ENCODE results near the gene NME7.
A peak's percentile ranks its signal among the peaks of the same experiment; 100 is the strongest.

NME7 gene

DNA sequence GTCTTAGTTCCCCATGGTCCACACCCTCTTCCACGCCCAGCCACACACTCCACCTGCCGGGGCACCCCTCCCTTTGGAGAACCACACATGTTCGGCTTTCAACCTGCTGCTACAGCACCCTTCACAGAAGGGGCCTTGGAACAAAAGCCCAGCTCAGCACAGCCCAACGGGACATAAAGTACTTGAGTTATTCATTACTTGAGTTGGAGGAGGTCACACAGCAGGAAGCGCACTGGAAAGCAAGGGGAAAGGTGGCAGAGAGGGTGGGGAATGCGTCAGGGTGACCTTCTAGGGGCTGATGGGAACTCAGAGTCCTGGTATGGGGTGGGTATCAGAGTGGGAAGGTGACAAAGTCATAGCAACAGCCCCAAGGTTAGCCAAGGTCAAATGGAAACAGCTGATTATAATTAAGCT, 264.1 kb downstream of the NME7 start:
- no peak for DNase-seq (ENCODE audit: low spot score)
- CTCF ChIA-PET = no interaction called here

DNA sequence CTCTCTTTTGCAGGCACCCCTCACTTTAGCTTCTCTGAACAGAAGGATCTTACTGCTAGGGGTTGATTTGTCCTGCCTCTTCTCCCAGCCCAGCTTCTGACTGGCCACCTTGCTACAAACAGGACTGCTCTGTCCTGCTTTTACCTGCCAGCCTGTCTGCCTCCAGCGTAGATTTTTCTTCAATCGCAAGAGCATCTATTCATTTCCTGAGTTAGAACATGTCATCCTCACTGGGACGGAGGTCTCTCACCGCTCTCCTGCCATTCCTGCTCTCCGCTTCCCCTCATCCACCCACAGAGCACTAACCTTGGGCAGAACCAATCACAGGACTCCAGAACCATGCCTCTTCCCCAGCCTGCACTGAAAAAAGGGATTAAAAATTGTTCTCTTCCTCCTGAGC, 264.6 kb downstream of the NME7 start:
- POLR2A ChIA-PET (ENCODE audit: low non-redundant PET) = no interaction called here
- no peak for DNase-seq (ENCODE audit: low spot score)
- TF ChIP-seq, protein P1, sequence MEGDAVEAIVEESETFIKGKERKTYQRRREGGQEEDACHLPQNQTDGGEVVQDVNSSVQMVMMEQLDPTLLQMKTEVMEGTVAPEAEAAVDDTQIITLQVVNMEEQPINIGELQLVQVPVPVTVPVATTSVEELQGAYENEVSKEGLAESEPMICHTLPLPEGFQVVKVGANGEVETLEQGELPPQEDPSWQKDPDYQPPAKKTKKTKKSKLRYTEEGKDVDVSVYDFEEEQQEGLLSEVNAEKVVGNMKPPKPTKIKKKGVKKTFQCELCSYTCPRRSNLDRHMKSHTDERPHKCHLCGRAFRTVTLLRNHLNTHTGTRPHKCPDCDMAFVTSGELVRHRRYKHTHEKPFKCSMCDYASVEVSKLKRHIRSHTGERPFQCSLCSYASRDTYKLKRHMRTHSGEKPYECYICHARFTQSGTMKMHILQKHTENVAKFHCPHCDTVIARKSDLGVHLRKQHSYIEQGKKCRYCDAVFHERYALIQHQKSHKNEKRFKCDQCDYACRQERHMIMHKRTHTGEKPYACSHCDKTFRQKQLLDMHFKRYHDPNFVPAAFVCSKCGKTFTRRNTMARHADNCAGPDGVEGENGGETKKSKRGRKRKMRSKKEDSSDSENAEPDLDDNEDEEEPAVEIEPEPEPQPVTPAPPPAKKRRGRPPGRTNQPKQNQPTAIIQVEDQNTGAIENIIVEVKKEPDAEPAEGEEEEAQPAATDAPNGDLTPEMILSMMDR (conservative IDR thresholded peaks at IDR 0.05; ENCODE audit: low read depth) = no peak
- H3K27ac ChIP-seq = peak overlapping the region; percentile 67
- CTCF ChIA-PET = no interaction called here

More for the DNA sequence above, 264.1 kb downstream of the NME7 start:
- POLR2A ChIA-PET (ENCODE audit: low non-redundant PET) = no interaction called here
- TF ChIP-seq, protein P1 (conservative IDR thresholded peaks at IDR 0.05; ENCODE audit: low read depth) = no peak
- H3K27ac ChIP-seq = peak overlapping the region; percentile 67

DNA sequence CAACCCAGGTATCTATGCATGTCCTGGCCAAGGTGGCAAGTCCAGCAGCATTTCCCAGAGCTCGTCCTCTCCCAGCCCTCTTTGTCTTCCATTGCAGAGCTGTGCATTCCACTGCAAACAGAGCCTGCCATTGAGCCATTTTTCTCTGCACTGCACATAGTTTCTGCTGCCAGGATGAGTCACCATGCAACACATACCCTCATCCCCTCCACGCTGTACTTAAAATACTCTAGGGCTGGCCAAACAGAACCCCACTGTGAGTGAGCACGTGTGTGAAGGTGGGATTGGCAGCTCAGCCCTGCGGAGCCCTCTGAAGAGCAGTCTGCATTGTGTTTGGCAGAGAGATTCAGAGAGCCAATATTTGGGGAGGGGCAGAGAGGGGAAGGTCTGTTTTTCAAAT, 265.0 kb downstream of the NME7 start:
- H3K27ac ChIP-seq = peak overlapping the region; percentile 67
- ChIA-PET POLR2A (ENCODE audit: low non-redundant PET) (no interaction called here), CTCF (interaction anchor here (1.1 kb wide), 1 partner anchor 760 kb away, joined by 3 read pairs; no protein-coding TSS in a partner anchor)
- TF ChIP-seq, protein P1 (conservative IDR thresholded peaks at IDR 0.05; ENCODE audit: low read depth) = no peak
- peak; percentile 48 for DNase-seq (ENCODE audit: low spot score)

DNA sequence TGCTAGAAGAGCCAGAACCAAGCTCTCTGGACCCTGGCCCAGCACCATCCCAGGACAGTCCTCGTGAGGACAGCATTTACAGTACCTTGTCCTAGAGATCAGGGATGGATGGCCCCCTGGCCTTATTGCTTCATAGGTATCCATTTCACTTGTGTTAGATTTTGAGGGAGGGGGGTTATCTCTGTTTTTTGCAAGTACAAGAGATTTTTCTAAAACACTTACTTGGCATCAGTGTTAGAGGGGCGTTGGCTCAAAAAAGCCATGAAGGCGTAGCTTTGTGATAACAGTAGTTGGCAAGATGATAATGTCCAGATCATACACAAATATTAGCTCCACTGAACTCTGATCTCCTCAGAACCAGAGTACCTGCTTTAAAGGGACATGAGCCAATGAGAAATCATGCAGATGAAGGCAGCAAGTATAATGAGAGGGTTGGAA, 266.9 kb downstream of the NME7 start:
- CTCF ChIA-PET = interaction anchor here (0.7 kb wide), 1 partner anchor 97 kb away, joined by 4 read pairs; no protein-coding TSS in a partner anchor

DNA sequence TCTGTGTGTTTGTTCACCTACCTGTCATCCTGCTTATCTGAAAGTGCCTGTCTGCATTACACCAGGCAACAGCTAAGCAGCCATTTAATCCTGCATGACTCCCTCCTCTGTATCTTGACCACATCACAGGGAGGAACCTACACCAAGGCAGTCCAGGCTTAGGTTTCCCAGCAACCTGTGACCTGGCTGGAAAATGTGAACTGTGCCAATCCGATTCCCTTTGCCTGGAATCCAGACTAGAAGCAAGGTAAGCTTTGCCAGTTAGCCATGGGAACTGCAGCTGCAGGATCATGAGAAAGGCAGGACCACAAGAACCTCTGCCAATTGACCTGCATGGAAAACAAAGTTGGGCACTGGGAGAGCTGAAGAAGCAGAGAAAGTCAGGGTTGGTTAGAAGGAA, 267.4 kb downstream of the NME7 start:
- ChIA-PET POLR2A (ENCODE audit: low non-redundant PET) (no interaction called here), CTCF (interaction anchor here (0.7 kb wide), 1 partner anchor 96 kb away, joined by 4 read pairs; no protein-coding TSS in a partner anchor)
- H3K27ac ChIP-seq = no peak overlapping the region
- DNase-seq (ENCODE audit: low spot score) = no peak
- TF ChIP-seq, protein P1 (conservative IDR thresholded peaks at IDR 0.05; ENCODE audit: low read depth) = no peak

More for the DNA sequence above, 266.9 kb downstream of the NME7 start:
- H3K27ac ChIP-seq = no peak overlapping the region
- TF ChIP-seq, protein P1 (conservative IDR thresholded peaks at IDR 0.05; ENCODE audit: low read depth) = no peak
- DNase-seq (ENCODE audit: low spot score) = no peak
- POLR2A ChIA-PET (ENCODE audit: low non-redundant PET) = no interaction called here

DNA sequence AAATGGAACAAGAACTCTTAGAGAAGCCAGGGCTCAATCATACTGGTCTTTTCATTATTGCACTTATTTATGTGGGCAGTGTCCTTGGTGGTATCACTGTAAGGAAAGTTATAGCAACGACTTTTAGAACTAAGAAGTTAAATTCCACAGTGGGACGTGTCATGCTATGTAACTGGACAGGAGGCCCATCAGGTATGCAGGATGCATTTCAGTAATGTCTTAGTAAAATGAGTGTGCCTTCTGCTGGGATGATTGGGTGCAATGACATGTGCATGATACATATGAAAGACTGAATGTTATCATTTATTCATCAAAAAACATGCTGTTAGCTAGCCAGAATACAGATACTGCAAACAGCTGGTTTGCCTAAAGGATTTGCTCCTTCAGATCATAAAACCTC, 268.0 kb downstream of the NME7 start:
- CTCF ChIA-PET = no interaction called here
- DNase-seq (ENCODE audit: low spot score) = no peak
- no peak overlapping the region for H3K27ac ChIP-seq
- POLR2A ChIA-PET (ENCODE audit: low non-redundant PET) = no interaction called here
- TF ChIP-seq, protein P1 (conservative IDR thresholded peaks at IDR 0.05; ENCODE audit: low read depth) = no peak
